GM04504 (cell line): ENCODE measurements around the gene LAPTM4A.
A peak's percentile ranks its signal among the peaks of the same experiment; 100 is the strongest.
"Not testable (repeated sequence)": the region's sequence is repeated elsewhere in the genome, so short reads cannot be mapped to it uniquely, and the experiment has no call there.

Experiments used
- DNase-seq: peaks from one replicate; pipeline ENCODE4 v3.0.0-alpha.2; 2012; ENCODE audit warnings: low read depth

LAPTM4A gene

GRCh38 chr2:20051532-20052228 lies at the start of gene LAPTM4A:
TSS of gene LAPTM4A (minus strand) at chr2:20051628. CDS start at chr2:20051520, 108 bp downstream.
- DNase-seq: peak; percentile 100

GRCh38 chr2:20100711-20101110 lies 49.3 kb upstream of the LAPTM4A start:
- no peak for DNase-seq

GRCh38 chr2:20099780-20100179 lies 48.4 kb upstream of the LAPTM4A start:
- no peak for DNase-seq

GRCh38 chr2:20097889-20098714 lies 46.7 kb upstream of the LAPTM4A start:
- peak; percentile 57 for DNase-seq

- no peak for DNase-seq
These were observed 44.0 kb upstream of the LAPTM4A start for GRCh38 chr2:20095469-20095868.

GRCh38 chr2:20094955-20095354 lies 43.5 kb upstream of the LAPTM4A start:
- no peak for DNase-seq

- DNase-seq: no peak
These were observed 42.8 kb upstream of the LAPTM4A start for GRCh38 chr2:20094142-20094755.

- DNase-seq: peak; percentile 68
These were observed 42.1 kb upstream of the LAPTM4A start for GRCh38 chr2:20093263-20094141.

- DNase-seq: no peak
These were observed 41.4 kb upstream of the LAPTM4A start for GRCh38 chr2:20092901-20093235.

GRCh38 chr2:20092226-20092900 lies 40.9 kb upstream of the LAPTM4A start:
- no peak for DNase-seq

- peak; percentile 96 for DNase-seq
These were observed 40.0 kb upstream of the LAPTM4A start for GRCh38 chr2:20091305-20091991.

- DNase-seq: no peak
These were observed 38.5 kb upstream of the LAPTM4A start for GRCh38 chr2:20089715-20090464.

GRCh38 chr2:20085909-20086308 lies 34.5 kb upstream of the LAPTM4A start:
- DNase-seq: peak; percentile 28

- DNase-seq: not testable (repeated sequence)
These were observed 31.4 kb upstream of the LAPTM4A start for GRCh38 chr2:20082812-20083211.

GRCh38 chr2:20081841-20082240 lies 30.4 kb upstream of the LAPTM4A start:
- DNase-seq: no peak

GRCh38 chr2:20080839-20081415 lies 29.5 kb upstream of the LAPTM4A start:
- DNase-seq: no peak

- DNase-seq: no peak
These were observed 29.0 kb upstream of the LAPTM4A start for GRCh38 chr2:20080428-20080827.

GRCh38 chr2:20079546-20080115 lies 28.2 kb upstream of the LAPTM4A start:
- DNase-seq: no peak

- no peak for DNase-seq
These were observed 26.0 kb upstream of the LAPTM4A start for GRCh38 chr2:20077411-20077940.
